Ishikawa (cell line): ENCODE measurements around the gene EDNRB.

Experiments used
- CEBPB ChIP-seq: IDR thresholded peaks from 2 replicates; pipeline ENCODE4 v1.6.1; 2012
- CREB1 ChIP-seq: IDR thresholded peaks from 2 replicates; pipeline ENCODE4 v1.6.1; 2012; ENCODE audit warnings: low read depth
- EGR1 ChIP-seq: IDR thresholded peaks from 2 replicates; pipeline ENCODE4 v1.6.1; 2012
- EP300 ChIP-seq: IDR thresholded peaks from 2 replicates; pipeline ENCODE4 v1.6.1; 2012; ENCODE audit warnings: borderline replicate concordance
- FOXM1 ChIP-seq: IDR thresholded peaks from 2 replicates; pipeline ENCODE4 v1.6.1; 2012; ENCODE audit warnings: low read depth, borderline replicate concordance
- MAX ChIP-seq: IDR thresholded peaks from 2 replicates; pipeline ENCODE4 v1.6.1; 2012
- NFIC ChIP-seq: IDR thresholded peaks from 2 replicates; pipeline ENCODE4 v1.6.1; 2012
- RAD21 ChIP-seq: IDR thresholded peaks from 2 replicates; pipeline ENCODE4 v1.6.1; 2012; ENCODE audit warnings: low read depth
- REST ChIP-seq: IDR thresholded peaks from 2 replicates; pipeline ENCODE4 v1.6.1; 2012; ENCODE audit warnings: low read depth, mild to moderate bottlenecking
- TAF1 ChIP-seq: IDR thresholded peaks from 2 replicates; pipeline ENCODE4 v1.6.1; 2012; ENCODE audit warnings: low read depth, mild to moderate bottlenecking
- TCF12 ChIP-seq: IDR thresholded peaks from 2 replicates; pipeline ENCODE4 v1.6.1; 2012; ENCODE audit warnings: low read depth
- TEAD4 ChIP-seq: IDR thresholded peaks from 2 replicates; pipeline ENCODE4 v1.6.1; 2012
- USF1 ChIP-seq: IDR thresholded peaks from 2 replicates; pipeline ENCODE4 v1.6.1; 2012
- YY1 ChIP-seq: IDR thresholded peaks from 2 replicates; pipeline ENCODE4 v1.6.1; 2012; ENCODE audit warnings: low read depth
- ZBTB7A ChIP-seq: IDR thresholded peaks from 2 replicates; pipeline ENCODE4 v1.6.1; 2012; ENCODE audit warnings: low read depth

Gene EDNRB

DNA sequence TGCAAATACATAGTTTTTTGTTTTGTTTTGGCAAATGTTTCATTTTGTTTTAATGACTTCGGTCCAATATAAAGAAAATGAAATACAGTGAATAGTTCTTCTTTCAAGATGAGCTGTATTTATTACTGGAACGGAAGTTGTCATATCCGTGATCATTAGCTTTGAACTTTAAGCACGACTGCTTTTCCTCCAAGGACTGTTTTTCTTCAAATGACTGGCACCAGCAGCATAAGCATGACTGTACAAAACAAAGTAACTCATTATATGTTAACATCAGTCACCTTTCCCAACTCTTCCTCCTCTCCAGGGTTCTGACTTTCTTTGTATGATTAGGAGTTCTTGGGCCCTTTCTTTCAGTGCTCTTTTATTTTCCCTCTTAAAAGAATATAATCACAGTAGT, 20.5 kb downstream of the EDNRB start:
- TF ChIP-seq MAX (no peak), TCF12 (no peak), EGR1 (no peak), TEAD4 (no peak), NFIC (no peak), ZBTB7A (no peak), USF1 (no peak), YY1 (no peak), RAD21 (no peak), TAF1 (no peak), FOXM1 (no peak), CREB1 (no peak), CEBPB (no peak), EP300 (no peak), REST (no peak)

DNA sequence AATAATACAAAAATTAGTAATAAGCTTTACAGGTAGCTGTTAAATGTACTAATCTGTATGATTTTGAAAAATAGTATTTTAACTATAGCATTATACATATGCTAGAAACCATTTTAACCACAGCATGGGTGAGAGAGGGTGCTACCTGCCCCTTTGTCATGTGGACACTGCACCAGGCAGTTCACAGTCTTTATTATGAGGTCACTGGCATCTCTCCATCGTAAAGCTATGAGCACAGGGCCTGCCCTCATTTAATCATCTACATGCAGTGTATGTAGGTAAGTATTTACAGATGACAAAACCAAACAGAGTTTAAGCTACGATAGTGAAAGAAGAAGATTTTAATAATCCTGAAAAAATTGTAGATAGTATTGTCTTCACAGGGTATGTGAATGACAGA, 21.7 kb downstream of the EDNRB start:
- TF ChIP-seq REST (no peak), CREB1 (no peak), YY1 (no peak), TCF12 (no peak), TEAD4 (no peak), USF1 (no peak), RAD21 (no peak), EP300 (no peak), MAX (no peak), CEBPB (no peak), FOXM1 (no peak), NFIC (no peak), ZBTB7A (no peak), TAF1 (no peak), EGR1 (no peak)

DNA sequence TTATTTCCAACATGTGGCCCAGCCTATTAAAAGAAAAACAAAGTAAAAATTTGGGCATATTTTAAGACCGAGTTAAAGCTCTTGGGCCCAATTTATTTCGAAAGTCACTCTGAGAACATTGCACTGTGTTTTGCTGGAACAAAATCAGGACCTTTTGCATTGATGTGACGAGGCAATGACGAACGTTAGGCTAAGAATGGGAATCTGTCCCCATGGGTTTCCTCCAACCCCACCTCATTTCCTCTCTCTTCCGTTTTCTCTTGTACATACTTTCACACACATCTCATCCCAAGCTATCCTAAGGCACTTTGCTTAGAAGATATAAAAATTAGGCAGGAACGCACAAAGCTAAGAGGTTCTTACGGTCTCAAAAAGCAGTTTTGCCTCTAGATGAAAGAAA, 22.1 kb downstream of the EDNRB start:
- TF ChIP-seq TAF1 (no peak), MAX (no peak), CEBPB (no peak), NFIC (no peak), TCF12 (no peak), TEAD4 (no peak), REST (no peak), USF1 (no peak), YY1 (no peak), EP300 (no peak), EGR1 (no peak), FOXM1 (no peak), ZBTB7A (no peak), CREB1 (no peak), RAD21 (no peak)

- TF ChIP-seq RAD21 (no peak), TEAD4 (no peak), REST (no peak)
Observed at GRCh38 chr13:77894743-77895142, 23.9 kb downstream of the EDNRB start.
